ENCODE results near the gene STK17A. TPM values are rescaled to one million over a fixed set of nuclear protein-coding genes. Genes with fewer than 3 reads are reported as not detected.
A peak's percentile ranks its signal among the peaks of the same experiment; 100 is the strongest.

STK17A gene
- 10 to 100 TPM in 3 of 4 donors, 1 to 10 TPM in 1; 6.5 to 17.1 (median 13.3) TPM for total RNA-seq

DNA sequence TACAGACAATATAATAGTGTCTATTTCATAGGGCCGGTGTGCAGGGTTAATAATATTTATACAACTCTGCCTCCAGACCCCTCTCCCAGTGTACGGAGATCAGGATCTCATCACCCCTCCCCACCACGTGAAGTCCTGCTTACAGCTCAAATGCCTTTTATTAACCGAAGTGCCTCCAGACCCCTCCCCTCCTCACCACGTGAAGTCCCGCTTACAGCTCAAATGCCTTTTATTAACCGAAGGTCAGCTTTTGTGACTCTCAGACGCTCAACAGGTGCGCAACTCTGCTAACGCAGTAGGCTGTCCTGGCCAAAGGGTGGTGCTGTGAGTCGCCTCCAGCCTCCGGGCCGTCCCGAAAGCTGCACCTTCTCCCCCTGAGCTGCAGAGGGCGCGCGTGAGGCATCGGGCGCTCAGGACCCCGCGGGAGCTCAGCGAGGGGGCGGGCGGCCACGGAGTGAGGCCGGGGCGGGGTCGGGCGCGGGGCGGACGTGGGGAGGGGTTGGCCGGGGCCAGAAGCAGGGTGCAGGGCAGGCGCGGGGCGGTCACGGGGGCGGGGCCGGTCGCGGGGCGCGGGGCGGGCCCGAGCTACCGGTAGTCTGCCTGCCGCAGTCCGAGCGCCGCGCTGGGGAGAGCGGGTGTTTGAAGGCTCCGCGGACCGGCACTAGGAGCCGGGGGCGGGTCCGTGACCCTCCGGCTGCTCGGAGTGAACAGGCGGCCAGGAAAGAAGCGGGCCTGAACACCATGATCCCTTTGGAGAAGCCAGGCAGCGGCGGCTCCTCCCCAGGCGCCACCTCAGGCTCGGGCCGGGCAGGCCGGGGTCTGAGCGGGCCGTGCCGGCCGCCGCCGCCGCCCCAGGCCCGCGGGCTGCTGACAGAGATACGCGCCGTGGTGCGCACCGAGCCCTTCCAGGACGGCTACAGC is at the start of gene STK17A:
TSS of gene STK17A (plus strand) at position 606 of the 921 bp plus-strand sequence. CDS start at position 742, 136 bp downstream.
- DNase-seq (ENCODE audit: low spot score in 2 of 2): peak; percentile 89 to 98
- TF ChIP-seq, protein P1, sequence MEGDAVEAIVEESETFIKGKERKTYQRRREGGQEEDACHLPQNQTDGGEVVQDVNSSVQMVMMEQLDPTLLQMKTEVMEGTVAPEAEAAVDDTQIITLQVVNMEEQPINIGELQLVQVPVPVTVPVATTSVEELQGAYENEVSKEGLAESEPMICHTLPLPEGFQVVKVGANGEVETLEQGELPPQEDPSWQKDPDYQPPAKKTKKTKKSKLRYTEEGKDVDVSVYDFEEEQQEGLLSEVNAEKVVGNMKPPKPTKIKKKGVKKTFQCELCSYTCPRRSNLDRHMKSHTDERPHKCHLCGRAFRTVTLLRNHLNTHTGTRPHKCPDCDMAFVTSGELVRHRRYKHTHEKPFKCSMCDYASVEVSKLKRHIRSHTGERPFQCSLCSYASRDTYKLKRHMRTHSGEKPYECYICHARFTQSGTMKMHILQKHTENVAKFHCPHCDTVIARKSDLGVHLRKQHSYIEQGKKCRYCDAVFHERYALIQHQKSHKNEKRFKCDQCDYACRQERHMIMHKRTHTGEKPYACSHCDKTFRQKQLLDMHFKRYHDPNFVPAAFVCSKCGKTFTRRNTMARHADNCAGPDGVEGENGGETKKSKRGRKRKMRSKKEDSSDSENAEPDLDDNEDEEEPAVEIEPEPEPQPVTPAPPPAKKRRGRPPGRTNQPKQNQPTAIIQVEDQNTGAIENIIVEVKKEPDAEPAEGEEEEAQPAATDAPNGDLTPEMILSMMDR (IDR thresholded peaks at IDR 0.05): peak in 2 of 3 donors; percentile 92 to 96
- TF ChIP-seq POLR2A (IDR thresholded peaks at IDR 0.05): peak in 1 of 2 donors; percentile 35
- peak within 1 kb of the TSS; percentile 97 for H3K4me3 ChIP-seq (ENCODE audit: low read depth, poor library complexity, severe bottlenecking)
- intact Hi-C loops (cut with DNase I; ENCODE audit: low total_unique reads): loop anchor here (2.0 to 10.0 kb wide), 3 partner anchors 118 to 252 kb away; no protein-coding TSS in a partner anchor
- WGBS, 2 donors: 2 to 3% methylated on average over 20 to 40 of the region's 83 CpGs

- no peak for DNase-seq (ENCODE audit: low spot score in 2 of 2)
- 43 to 48% methylated on average over 6 of the region's 6 CpGs for WGBS, 2 donors
- TF ChIP-seq, protein P1 (IDR thresholded peaks at IDR 0.05): no peak
- no peak for TF ChIP-seq POLR2A (IDR thresholded peaks at IDR 0.05)
- intact Hi-C loops (cut with DNase I; ENCODE audit: low total_unique reads): no loop called here
- no peak overlapping the region for H3K4me3 ChIP-seq (ENCODE audit: low read depth, poor library complexity, severe bottlenecking)
Observed at GRCh38 chr7:43533801-43534479, 49.0 kb upstream of the STK17A start.

GRCh38 chr7:43535031-43535451 is 47.9 kb upstream of the STK17A start:
- no peak overlapping the region for H3K4me3 ChIP-seq (ENCODE audit: low read depth, poor library complexity, severe bottlenecking)
- WGBS, 2 donors: 76 to 78% methylated on average over 4 of the region's 4 CpGs
- DNase-seq (ENCODE audit: low spot score in 2 of 2): peak in 1 of 2 donors; percentile 48
- intact Hi-C loops (cut with DNase I; ENCODE audit: low total_unique reads): no loop called here
- no peak for TF ChIP-seq POLR2A (IDR thresholded peaks at IDR 0.05)
- TF ChIP-seq, protein P1 (IDR thresholded peaks at IDR 0.05): no peak

- DNase-seq (ENCODE audit: low spot score in 2 of 2): no peak
- intact Hi-C loops (cut with DNase I; ENCODE audit: low total_unique reads): no loop called here
- 58 to 59% methylated on average over 6 of the region's 6 CpGs for WGBS, 2 donors
- no peak overlapping the region for H3K4me3 ChIP-seq (ENCODE audit: low read depth, poor library complexity, severe bottlenecking)
- TF ChIP-seq POLR2A (IDR thresholded peaks at IDR 0.05): no peak
- TF ChIP-seq, protein P1 (IDR thresholded peaks at IDR 0.05): no peak
Observed at GRCh38 chr7:43535810-43536585, 46.9 kb upstream of the STK17A start.

GRCh38 chr7:43536773-43537172 is 46.1 kb upstream of the STK17A start:
- WGBS, 2 donors: 68 to 75% methylated on average over 15 of the region's 15 CpGs
- intact Hi-C loops (cut with DNase I; ENCODE audit: low total_unique reads): no loop called here
- H3K4me3 ChIP-seq (ENCODE audit: low read depth, poor library complexity, severe bottlenecking): no peak overlapping the region
- no peak for DNase-seq (ENCODE audit: low spot score in 2 of 2)
- TF ChIP-seq, protein P1 (IDR thresholded peaks at IDR 0.05): no peak
- TF ChIP-seq POLR2A (IDR thresholded peaks at IDR 0.05): no peak
